Keratinocyte (primary cell): Measurements from ENCODE around the gene A2ML1. TPM values are rescaled to one million over a fixed set of nuclear protein-coding genes. Genes with fewer than 3 reads are reported as not detected.

Experiments
- DNase-seq: peaks from one replicate; pipeline ENCODE4 v3.0.0-alpha.2; 2011; ENCODE audit warnings: low read depth, missing footprints, low spot score
- FAIRE-seq: peaks from 2 replicates; lab custom pipeline; 2011; peaks lifted over from hg19 to GRCh38; lab: Jason Lieb, UNC
- H2AFZ ChIP-seq: 2 replicates; pipeline ENCODE4 v1.6.0; 2012; ENCODE audit warnings: low read length, control low read depth, inconsistent platforms; ENCODE audit not compliant: control insufficient read depth
- H3K27ac ChIP-seq: 2 replicates; pipeline ENCODE4 v1.5.1; 2011; ENCODE audit warnings: low read length; ENCODE audit not compliant: control insufficient read depth, insufficient read depth
- H3K27me3 ChIP-seq: 3 replicates; pipeline ENCODE4 v1.6.0; 2011; ENCODE audit warnings: low read length; ENCODE audit not compliant: control insufficient read depth, insufficient read depth; ENCODE audit errors: extremely low read depth
- H3K36me3 ChIP-seq, 2 experiments: 2 replicates in 1 of 2; 3 replicates in 1 of 2; pipeline ENCODE4 v1.5.1; 2011; ENCODE audit warnings: low read length in 2 of 2, mild to moderate bottlenecking in 1 of 2; ENCODE audit not compliant: control insufficient read depth in 2 of 2, insufficient read depth in 2 of 2; ENCODE audit errors: extremely low read depth in 1 of 2
- H3K4me1 ChIP-seq: 3 replicates; pipeline ENCODE4 v1.5.1; 2011; ENCODE audit warnings: low read length; ENCODE audit not compliant: control insufficient read depth, insufficient read depth; ENCODE audit errors: extremely low read depth
- H3K4me2 ChIP-seq: 3 replicates; pipeline ENCODE4 v1.6.0; 2011; ENCODE audit warnings: low read depth, low read length; ENCODE audit not compliant: control insufficient read depth, insufficient read depth; ENCODE audit errors: extremely low read depth
- H3K4me3 ChIP-seq, 3 experiments: fragments of 200-600 bp in 1 of 3; sonication (generic) in 1 of 3; 2 replicates in 2 of 3; 3 replicates in 1 of 3; pipeline ENCODE4 v1.5.1; 2011 to 2016; ENCODE audit warnings: low read length in 3 of 3, mild to moderate bottlenecking in 3 of 3, control low read depth in 2 of 3, inconsistent platforms in 1 of 3, low read depth in 1 of 3, mixed read lengths in 1 of 3, mixed run types in 1 of 3, moderate library complexity in 1 of 3; ENCODE audit not compliant: control insufficient read depth in 2 of 3, insufficient read depth in 2 of 3; ENCODE audit errors: extremely low read depth in 1 of 3
- H3K79me2 ChIP-seq: 2 replicates; pipeline ENCODE4 v1.6.0; 2012; ENCODE audit warnings: low read length; ENCODE audit not compliant: control insufficient read depth, insufficient read depth
- H3K9ac ChIP-seq: 3 replicates; pipeline ENCODE4 v1.6.0; 2011; ENCODE audit warnings: low read length; ENCODE audit not compliant: control insufficient read depth, insufficient read depth; ENCODE audit errors: extremely low read depth
- H3K9me1 ChIP-seq: 3 replicates; pipeline ENCODE4 v1.6.0; 2011; ENCODE audit warnings: low read length; ENCODE audit not compliant: control insufficient read depth, insufficient read depth; ENCODE audit errors: extremely low read depth
- H3K9me3 ChIP-seq: 2 replicates; pipeline ENCODE4 v1.5.1; 2012; ENCODE audit warnings: low read depth, low read length; ENCODE audit not compliant: control insufficient read depth
- H4K20me1 ChIP-seq: 3 replicates; pipeline ENCODE4 v1.6.0; 2011; ENCODE audit warnings: low read length; ENCODE audit not compliant: control insufficient read depth, insufficient read depth; ENCODE audit errors: extremely low read depth
- CTCF ChIP-seq, 3 experiments: IDR thresholded peaks in 1 of 3; conservative IDR thresholded peaks in 1 of 3; optimal IDR thresholded peaks in 1 of 3; 2 replicates in 2 of 3; 3 replicates in 1 of 3; pipeline versions ENCODE3 to v1.5.1; 2011; ENCODE audit warnings: low read length in 3 of 3, mild to moderate bottlenecking in 3 of 3, moderate library complexity in 2 of 3, control low read depth in 1 of 3, inconsistent platforms in 1 of 3; ENCODE audit not compliant: insufficient read depth in 2 of 3; ENCODE audit errors: extremely low read depth in 1 of 3
- EZH2 ChIP-seq: IDR thresholded peaks from one replicate; pipeline ENCODE4 v1.6.1; 2012; ENCODE audit warnings: inconsistent platforms, mild to moderate bottlenecking, low read length, moderate library complexity
- dilution Hi-C: fragments of 300-500 bp; cut with MboI; formaldehyde crosslinking; loops from one replicate; pipeline ENCODE4 v1.7.0; 2020; ENCODE audit warnings: low sequenced_read_pairs; ENCODE audit not compliant: extremely low pct_ligation_motif_present
- polyA plus RNA-seq, 5 experiments: library from polyadenylated mRNA; depleted of rRNA in 3 of 5; stranded (reverse) in 3 of 5; stranded (forward) in 1 of 5; unstranded in 1 of 5; fragments of >200 nt; gene quantifications; 1 replicate in 1 of 5; 2 replicates in 3 of 5; 3 replicates in 1 of 5; pipeline versions ENCODE4 v1.2.1 to v1.2.3, GENCODE V29; 2011 to 2012; ENCODE audit warnings: missing spikeins in 2 of 5, low read depth in 1 of 5, low replicate concordance in 1 of 5

The A2ML1 gene
- polyA plus RNA-seq, 1 donor (not counting 4 experiments of a cell fraction or from before 2014, with no cell fraction given): 81.1 TPM

DNA sequence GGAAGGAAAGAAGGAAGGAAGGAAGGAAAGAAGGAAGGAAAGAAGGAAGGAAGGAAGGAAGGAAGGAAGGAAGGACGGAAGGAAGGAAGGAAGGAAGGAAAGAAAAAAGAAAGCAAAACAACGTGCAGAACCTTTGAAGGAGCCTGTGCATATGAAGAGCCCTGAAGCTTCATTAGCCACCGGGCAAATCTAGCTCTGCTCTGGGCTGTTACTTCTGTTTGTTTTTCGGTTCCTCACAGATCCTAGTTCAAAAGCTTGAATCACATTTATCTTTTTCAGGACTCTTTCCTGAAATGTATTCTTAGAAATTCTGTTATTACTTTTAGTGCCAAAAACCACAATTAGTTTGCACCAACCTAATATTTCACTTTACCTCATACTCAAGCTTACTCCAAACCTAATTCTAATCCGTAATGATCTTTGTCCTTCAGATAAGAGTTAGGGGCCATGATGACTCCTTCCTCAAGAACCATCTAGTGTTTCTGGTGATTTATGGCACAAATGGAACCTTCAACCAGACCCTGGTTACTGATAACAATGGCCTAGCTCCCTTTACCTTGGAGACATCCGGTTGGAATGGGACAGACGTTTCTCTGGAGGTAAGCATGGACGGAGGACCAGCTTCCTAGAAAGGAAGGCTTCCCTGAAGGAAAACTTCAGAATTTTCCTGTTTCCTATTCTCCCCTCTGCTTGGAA lies 18.7 kb downstream of the A2ML1 start:
- H3K36me3 ChIP-seq: peaks cover 0 to 25% of the 10 kb centered on the region in 2 experiments
- H3K4me1 ChIP-seq: no peaks in the 10 kb centered on the region
- H2AFZ ChIP-seq: no peak overlapping the region
- no peaks in the 10 kb centered on the region for H3K79me2 ChIP-seq
- no peaks in the 10 kb centered on the region for H4K20me1 ChIP-seq
- no peaks in the 10 kb centered on the region for H3K9me1 ChIP-seq
- no peaks in the 10 kb centered on the region for H3K9me3 ChIP-seq
- no peak overlapping the region for H3K4me2 ChIP-seq
- TF ChIP-seq CTCF (optimal IDR thresholded peaks at IDR 0.05 in 1 of 3, IDR thresholded peaks at IDR 0.05 in 1 of 3, conservative IDR thresholded peaks at IDR 0.05 in 1 of 3; ENCODE audit: extremely low read depth in 1 of 3, insufficient read depth in 2 of 3, low read length in 3 of 3): no peak
- TF ChIP-seq EZH2: no peak
- no peak overlapping the region for H3K27ac ChIP-seq
- dilution Hi-C loops: no loop called here
- H3K27me3 ChIP-seq: no peaks in the 10 kb centered on the region
- no peak for DNase-seq
- no peak for FAIRE-seq
- no peak overlapping the region for H3K9ac ChIP-seq
- no peak overlapping the region for H3K4me3 ChIP-seq

GRCh38 chr12:8841778-8842177 lies 19.4 kb downstream of the A2ML1 start:
- Histone ChIP-seq H3K4me1 (no peaks in the 10 kb centered on the region), H3K36me3 (peaks cover 0 to 24% of the 10 kb centered on the region in 2 experiments), H2AFZ (no peak overlapping the region), H3K4me2 (no peak overlapping the region), H3K27ac (no peak overlapping the region), H3K79me2 (no peaks in the 10 kb centered on the region), H3K9me3 (no peaks in the 10 kb centered on the region), H3K9ac (no peak overlapping the region), H3K4me3 (no peak overlapping the region), H3K9me1 (no peaks in the 10 kb centered on the region), H3K27me3 (no peaks in the 10 kb centered on the region), H4K20me1 (no peaks in the 10 kb centered on the region)
- TF ChIP-seq CTCF (optimal IDR thresholded peaks at IDR 0.05 in 1 of 3, IDR thresholded peaks at IDR 0.05 in 1 of 3, conservative IDR thresholded peaks at IDR 0.05 in 1 of 3; ENCODE audit: extremely low read depth in 1 of 3, insufficient read depth in 2 of 3, low read length in 3 of 3): no peak
- FAIRE-seq (no peak), DNase-seq (no peak)
- dilution Hi-C loops: no loop called here
